Memory B cell (primary cell): Measurements from ENCODE around the gene ACBD6.

Experiments
- ATAC-seq: fragments of 150-1000 bp; cut with Tn5 transposase; 2 replicates; pipeline ENCODE4 v1.10.0; 2021; ENCODE audit warnings: low read depth, mild to moderate bottlenecking, moderate library complexity
- DNase-seq, 2 donors: peaks; one replicate each; pipeline ENCODE4 v3.0.0; 2022; ENCODE audit warnings: low spot score in 2 of 2
- H3K27ac Mint-ChIP-seq: one replicate; pipeline ENCODE4 v1.8.0; 2022; ENCODE audit warnings: mild to moderate bottlenecking, moderate library complexity, mixed read lengths
- H3K27me3 Mint-ChIP-seq: one replicate; pipeline ENCODE4 v1.8.0; 2022; ENCODE audit warnings: mixed read lengths
- H3K36me3 Mint-ChIP-seq: one replicate; pipeline ENCODE4 v1.8.0; 2022; ENCODE audit warnings: mild to moderate bottlenecking, mixed read lengths
- H3K4me1 Mint-ChIP-seq: one replicate; pipeline ENCODE4 v1.8.0; 2022; ENCODE audit warnings: mixed read lengths
- H3K4me3 Mint-ChIP-seq: one replicate; pipeline ENCODE4 v1.8.0; 2022; ENCODE audit warnings: mild to moderate bottlenecking, moderate library complexity, mixed read lengths
- H3K9me3 Mint-ChIP-seq: one replicate; pipeline ENCODE4 v1.8.0; 2022; ENCODE audit warnings: mixed read lengths

ACBD6 gene

GRCh38 chr1:180515364-180515763, 13.0 kb upstream of the ACBD6 start:
- H3K4me3 Mint-ChIP-seq = no peak overlapping the region
- no peaks in the 10 kb centered on the region for H3K4me1 Mint-ChIP-seq
- H3K27me3 Mint-ChIP-seq = peaks cover 5% of the 10 kb centered on the region
- DNase-seq (no peak), ATAC-seq (no peak)
- no peaks in the 10 kb centered on the region for H3K36me3 Mint-ChIP-seq
- no peak overlapping the region for H3K27ac Mint-ChIP-seq
- no peaks in the 10 kb centered on the region for H3K9me3 Mint-ChIP-seq

- Mint-ChIP-seq H3K4me3 (no peak overlapping the region), H3K36me3 (no peaks in the 10 kb centered on the region), H3K27me3 (peaks cover 3% of the 10 kb centered on the region), H3K4me1 (no peaks in the 10 kb centered on the region), H3K9me3 (no peaks in the 10 kb centered on the region), H3K27ac (no peak overlapping the region)
- ATAC-seq (no peak), DNase-seq (no peak)
Measured at GRCh38 chr1:180513531-180513930, 11.2 kb upstream of the ACBD6 start.

- Mint-ChIP-seq H3K4me3 (no peak overlapping the region), H3K9me3 (no peaks in the 10 kb centered on the region), H3K4me1 (no peaks in the 10 kb centered on the region), H3K27ac (no peak overlapping the region), H3K36me3 (no peaks in the 10 kb centered on the region), H3K27me3 (peaks cover 3% of the 10 kb centered on the region)
- no peak for ATAC-seq
- DNase-seq = no peak
Measured at GRCh38 chr1:180510882-180511281, 8.5 kb upstream of the ACBD6 start.

DNA sequence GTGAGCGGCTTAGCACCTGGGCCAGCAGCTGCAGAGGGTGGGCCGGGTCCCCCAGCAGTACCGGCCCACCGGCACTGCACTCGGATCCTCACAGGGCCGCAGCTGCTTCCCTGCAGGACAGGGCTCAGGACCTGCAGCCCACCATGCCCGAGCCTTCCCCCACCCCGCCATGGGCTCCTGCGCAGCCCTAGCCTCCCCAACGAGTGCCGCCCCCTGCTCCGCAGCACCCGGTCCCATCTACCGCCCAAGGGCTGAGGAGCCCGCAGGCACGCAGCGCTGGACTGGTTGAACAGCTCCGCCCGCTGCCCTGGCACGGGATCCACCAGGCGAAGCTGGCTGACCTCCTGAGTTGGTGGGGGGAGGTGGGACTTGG, 6.3 kb upstream of the ACBD6 start:
- DNase-seq = no peak
- H3K27ac Mint-ChIP-seq = no peak overlapping the region
- ATAC-seq = no peak
- no peak overlapping the region for H3K4me3 Mint-ChIP-seq
- no peaks in the 10 kb centered on the region for H3K9me3 Mint-ChIP-seq
- peaks cover 3% of the 10 kb centered on the region for H3K27me3 Mint-ChIP-seq
- H3K36me3 Mint-ChIP-seq = no peaks in the 10 kb centered on the region
- no peaks in the 10 kb centered on the region for H3K4me1 Mint-ChIP-seq

- no peak for DNase-seq
- Mint-ChIP-seq H3K4me3 (no peak overlapping the region), H3K9me3 (no peaks in the 10 kb centered on the region), H3K27me3 (peaks cover 3% of the 10 kb centered on the region), H3K36me3 (no peaks in the 10 kb centered on the region), H3K27ac (no peak overlapping the region), H3K4me1 (peaks cover 5% of the 10 kb centered on the region)
- no peak for ATAC-seq
Measured at GRCh38 chr1:180507795-180508724, 5.7 kb upstream of the ACBD6 start.

DNA sequence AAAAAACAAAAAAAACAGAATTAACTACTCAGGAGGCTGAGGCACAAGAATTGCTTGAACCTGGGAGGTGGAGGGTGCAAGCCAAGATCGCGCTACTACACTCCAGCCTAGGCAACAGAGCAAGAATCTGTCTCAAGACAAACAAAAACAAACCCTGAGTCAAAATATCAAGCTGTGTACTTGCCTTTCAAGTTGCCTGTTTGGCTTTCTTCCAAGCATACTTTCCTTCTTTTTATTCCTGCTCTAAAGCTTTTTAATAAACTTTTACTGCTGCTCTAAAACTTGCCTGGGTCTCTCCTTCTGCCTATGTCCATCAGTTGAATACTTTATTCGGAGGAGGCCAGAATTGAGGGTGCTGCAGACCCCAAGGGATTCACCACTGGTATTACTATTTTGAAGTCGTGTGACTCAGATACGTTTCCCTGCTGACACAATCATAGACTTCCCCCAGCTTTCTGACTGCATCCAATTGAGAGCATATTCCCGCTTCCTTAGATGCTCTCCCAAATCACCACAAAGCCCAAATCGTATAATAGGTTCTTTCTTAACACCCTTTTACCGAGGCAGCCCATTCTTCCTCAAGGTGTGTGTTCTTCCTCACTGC, 3.5 kb upstream of the ACBD6 start:
- H3K4me3 Mint-ChIP-seq = no peak overlapping the region
- no peaks in the 10 kb centered on the region for H3K27me3 Mint-ChIP-seq
- no peak for DNase-seq
- no peaks in the 10 kb centered on the region for H3K36me3 Mint-ChIP-seq
- no peaks in the 10 kb centered on the region for H3K9me3 Mint-ChIP-seq
- peaks cover 12% of the 10 kb centered on the region for H3K4me1 Mint-ChIP-seq
- no peak overlapping the region for H3K27ac Mint-ChIP-seq
- ATAC-seq = no peak

- ATAC-seq (no peak), DNase-seq (no peak)
- H3K36me3 Mint-ChIP-seq = no peaks in the 10 kb centered on the region
- H3K9me3 Mint-ChIP-seq = no peaks in the 10 kb centered on the region
- H3K4me3 Mint-ChIP-seq = no peak overlapping the region
- H3K4me1 Mint-ChIP-seq = peaks cover 15% of the 10 kb centered on the region
- no peaks in the 10 kb centered on the region for H3K27me3 Mint-ChIP-seq
- no peak overlapping the region for H3K27ac Mint-ChIP-seq
Measured at GRCh38 chr1:180504186-180504585, 1.8 kb upstream of the ACBD6 start.

DNA sequence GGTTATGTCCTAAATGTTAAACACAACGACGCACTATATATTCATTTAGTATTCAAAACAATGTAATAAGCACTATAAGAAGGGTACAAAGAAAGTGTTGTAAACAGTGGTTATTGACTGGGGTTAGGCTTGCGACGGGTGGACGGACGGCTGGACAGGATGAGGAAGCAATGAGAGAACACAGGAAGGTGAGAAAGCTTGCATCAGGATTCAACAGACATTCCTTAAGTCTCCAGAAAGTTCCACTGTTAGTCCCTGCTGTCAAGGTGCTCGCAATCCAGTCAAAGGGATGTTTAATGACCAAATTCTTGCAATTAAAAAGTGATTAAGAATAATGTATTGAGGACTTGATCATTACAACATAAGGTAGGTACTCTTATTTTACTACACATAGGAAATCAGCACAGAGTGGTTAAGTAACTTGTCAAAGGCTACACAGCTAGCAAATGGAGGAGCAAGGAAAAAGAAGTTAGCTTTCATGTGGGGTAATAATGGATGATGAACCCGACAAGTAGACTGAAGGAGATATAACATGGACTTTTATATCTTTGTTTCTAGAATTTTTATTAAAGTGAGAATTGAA, 994 bp upstream of the ACBD6 start:
- DNase-seq (no peak), ATAC-seq (no peak)
- Mint-ChIP-seq H3K9me3 (no peaks in the 10 kb centered on the region), H3K27ac (peak overlapping the region; percentile 83), H3K4me1 (peaks cover 15% of the 10 kb centered on the region), H3K36me3 (no peaks in the 10 kb centered on the region), H3K4me3 (peak overlapping the region; percentile 99), H3K27me3 (no peaks in the 10 kb centered on the region)

DNA sequence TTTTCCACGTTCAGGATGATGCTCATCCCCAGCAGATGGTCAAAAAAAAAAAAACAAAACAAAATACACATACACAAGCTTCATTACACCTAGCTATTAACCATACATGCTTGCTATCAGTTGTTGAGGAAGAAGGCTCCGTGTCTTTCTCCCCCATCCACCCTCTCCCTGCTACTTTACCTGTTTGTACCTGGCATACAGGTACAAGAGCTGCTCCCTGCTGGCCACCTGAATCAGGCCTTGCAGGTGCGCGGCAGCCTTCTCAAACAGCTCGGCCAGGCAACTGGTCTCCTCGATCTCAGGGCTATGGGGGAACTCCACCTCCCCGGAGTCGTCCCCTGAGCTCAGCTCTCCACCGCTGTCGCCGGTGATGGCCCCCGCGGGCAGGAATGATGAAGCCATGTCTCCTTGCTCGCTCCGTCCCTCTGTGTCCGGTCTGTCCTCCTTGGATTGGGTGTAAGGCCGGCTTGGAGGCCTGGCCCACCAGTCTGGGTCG, 464 bp downstream of the ACBD6 start:
- peaks cover 15% of the 10 kb centered on the region for H3K4me1 Mint-ChIP-seq
- H3K9me3 Mint-ChIP-seq = no peaks in the 10 kb centered on the region
- H3K36me3 Mint-ChIP-seq = no peaks in the 10 kb centered on the region
- DNase-seq (no peak), ATAC-seq (peak; percentile 21)
- no peaks in the 10 kb centered on the region for H3K27me3 Mint-ChIP-seq
- peak overlapping the region; percentile 83 for H3K27ac Mint-ChIP-seq
- H3K4me3 Mint-ChIP-seq = peak overlapping the region; percentile 99

DNA sequence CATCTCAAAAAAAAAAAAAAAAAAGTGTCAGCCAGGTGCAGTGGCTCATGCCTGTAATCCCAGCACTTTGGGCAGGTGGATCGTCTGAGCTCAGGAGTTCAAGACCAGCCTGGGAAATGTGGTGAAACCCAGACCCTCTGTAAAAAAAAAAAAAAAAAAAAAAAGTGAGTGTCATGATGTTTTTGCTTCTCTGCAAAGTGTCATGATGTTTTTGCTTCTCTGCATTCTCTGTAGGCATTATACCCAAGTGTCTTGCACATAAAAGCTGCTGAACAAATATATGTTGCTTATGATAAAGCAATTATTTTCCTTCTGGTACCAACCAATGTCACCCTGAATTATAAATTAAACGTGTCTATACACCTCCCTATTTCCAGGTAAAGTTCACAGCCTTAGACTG, 1.7 kb downstream of the ACBD6 start:
- H3K9me3 Mint-ChIP-seq = no peaks in the 10 kb centered on the region
- H3K27ac Mint-ChIP-seq = no peak overlapping the region
- H3K4me1 Mint-ChIP-seq = peaks cover 19% of the 10 kb centered on the region
- peak overlapping the region; percentile 21 for H3K4me3 Mint-ChIP-seq
- no peaks in the 10 kb centered on the region for H3K27me3 Mint-ChIP-seq
- no peak for ATAC-seq
- DNase-seq = no peak
- H3K36me3 Mint-ChIP-seq = peaks cover 3% of the 10 kb centered on the region

DNA sequence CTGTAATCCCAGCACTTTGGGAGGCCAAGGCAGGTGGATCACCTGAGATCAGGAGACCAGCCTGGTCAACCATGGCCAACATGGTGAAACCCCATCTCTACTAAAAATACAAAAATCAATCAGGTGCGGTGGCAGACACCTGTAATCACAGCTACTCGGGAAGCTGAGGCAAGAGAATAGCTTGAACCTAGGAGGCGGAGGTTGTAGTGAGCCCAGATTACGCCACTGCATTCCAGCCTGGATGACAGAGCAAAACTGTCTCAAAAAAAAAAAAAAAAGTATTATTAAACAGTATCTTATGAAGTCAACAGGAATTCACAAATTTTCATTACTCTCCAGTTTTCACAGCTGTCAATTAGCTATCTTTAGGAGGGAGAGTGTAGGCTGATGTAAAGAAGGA, 3.8 kb downstream of the ACBD6 start:
- Mint-ChIP-seq H3K36me3 (peaks cover 7% of the 10 kb centered on the region), H3K27ac (no peak overlapping the region), H3K27me3 (no peaks in the 10 kb centered on the region), H3K4me3 (no peak overlapping the region), H3K4me1 (peaks cover 26% of the 10 kb centered on the region), H3K9me3 (no peaks in the 10 kb centered on the region)
- DNase-seq = no peak
- ATAC-seq = no peak

GRCh38 chr1:180497826-180498225, 4.6 kb downstream of the ACBD6 start:
- Mint-ChIP-seq H3K4me3 (no peak overlapping the region), H3K4me1 (peaks cover 20% of the 10 kb centered on the region), H3K27ac (no peak overlapping the region), H3K9me3 (no peaks in the 10 kb centered on the region), H3K27me3 (no peaks in the 10 kb centered on the region), H3K36me3 (peaks cover 7% of the 10 kb centered on the region)
- DNase-seq (no peak), ATAC-seq (no peak)

GRCh38 chr1:180494370-180494769, 8.0 kb downstream of the ACBD6 start:
- Mint-ChIP-seq H3K27me3 (no peaks in the 10 kb centered on the region), H3K36me3 (peaks cover 7% of the 10 kb centered on the region), H3K27ac (no peak overlapping the region), H3K4me3 (no peak overlapping the region), H3K9me3 (no peaks in the 10 kb centered on the region), H3K4me1 (peaks cover 11% of the 10 kb centered on the region)
- no peak for DNase-seq
- ATAC-seq = no peak

GRCh38 chr1:180489976-180490375, 12.4 kb downstream of the ACBD6 start:
- Mint-ChIP-seq H3K27me3 (no peaks in the 10 kb centered on the region), H3K36me3 (peaks cover 14% of the 10 kb centered on the region), H3K9me3 (no peaks in the 10 kb centered on the region), H3K4me1 (peaks cover 7% of the 10 kb centered on the region), H3K27ac (no peak overlapping the region), H3K4me3 (no peak overlapping the region)
- no peak for ATAC-seq
- DNase-seq = no peak
